GM04504 (cell line): Measurements from ENCODE around the gene TNIP1.

Experiments
- DNase-seq: peaks from one replicate; pipeline ENCODE4 v3.0.0-alpha.2; 2012; ENCODE audit warnings: low read depth

TNIP1 gene

DNA sequence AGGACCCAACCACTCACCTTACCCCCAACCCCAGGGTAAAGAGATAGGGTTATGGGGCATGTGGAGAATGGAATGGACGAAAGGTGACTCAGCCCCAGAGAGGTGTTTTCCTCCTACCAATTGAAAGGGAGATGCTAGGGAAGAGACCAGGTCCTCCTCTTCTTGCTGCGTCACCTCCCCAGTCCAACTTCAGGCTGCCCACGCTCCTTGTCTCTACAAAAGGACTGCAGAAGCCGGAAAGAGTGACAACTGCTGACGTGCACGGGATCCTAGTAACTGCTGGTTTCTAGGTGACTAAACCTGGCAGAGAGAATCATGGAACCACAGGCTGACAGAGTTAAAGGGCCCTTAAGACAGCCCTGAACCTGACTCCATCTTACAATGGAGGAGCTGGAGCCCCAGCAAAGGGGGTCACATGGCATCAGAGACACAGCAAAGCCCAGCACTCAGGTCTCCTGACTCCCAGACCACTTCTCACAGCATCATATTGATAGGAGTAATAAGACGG lies 58.3 kb downstream of the TNIP1 start:
- DNase-seq = no peak

DNA sequence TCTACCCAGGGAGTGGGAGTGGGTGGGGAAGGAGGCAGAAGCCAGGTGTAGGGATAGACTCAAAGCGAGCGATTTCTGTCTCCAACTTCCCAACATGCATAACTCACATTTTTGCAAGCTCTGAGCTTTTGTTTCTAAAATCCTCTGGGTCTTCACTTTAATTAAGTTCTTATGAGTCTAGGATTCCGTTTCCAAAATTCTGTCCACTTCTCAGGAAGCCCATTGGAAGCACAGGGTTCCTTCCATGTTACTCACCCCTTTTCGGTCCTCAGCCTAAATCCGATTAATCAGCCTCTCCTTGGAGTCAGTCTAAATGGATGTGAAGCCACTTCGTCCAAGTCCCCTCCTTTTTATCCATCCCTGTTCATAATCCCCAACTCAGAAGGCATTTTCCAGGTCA lies 59.1 kb downstream of the TNIP1 start:
- no peak for DNase-seq

DNA sequence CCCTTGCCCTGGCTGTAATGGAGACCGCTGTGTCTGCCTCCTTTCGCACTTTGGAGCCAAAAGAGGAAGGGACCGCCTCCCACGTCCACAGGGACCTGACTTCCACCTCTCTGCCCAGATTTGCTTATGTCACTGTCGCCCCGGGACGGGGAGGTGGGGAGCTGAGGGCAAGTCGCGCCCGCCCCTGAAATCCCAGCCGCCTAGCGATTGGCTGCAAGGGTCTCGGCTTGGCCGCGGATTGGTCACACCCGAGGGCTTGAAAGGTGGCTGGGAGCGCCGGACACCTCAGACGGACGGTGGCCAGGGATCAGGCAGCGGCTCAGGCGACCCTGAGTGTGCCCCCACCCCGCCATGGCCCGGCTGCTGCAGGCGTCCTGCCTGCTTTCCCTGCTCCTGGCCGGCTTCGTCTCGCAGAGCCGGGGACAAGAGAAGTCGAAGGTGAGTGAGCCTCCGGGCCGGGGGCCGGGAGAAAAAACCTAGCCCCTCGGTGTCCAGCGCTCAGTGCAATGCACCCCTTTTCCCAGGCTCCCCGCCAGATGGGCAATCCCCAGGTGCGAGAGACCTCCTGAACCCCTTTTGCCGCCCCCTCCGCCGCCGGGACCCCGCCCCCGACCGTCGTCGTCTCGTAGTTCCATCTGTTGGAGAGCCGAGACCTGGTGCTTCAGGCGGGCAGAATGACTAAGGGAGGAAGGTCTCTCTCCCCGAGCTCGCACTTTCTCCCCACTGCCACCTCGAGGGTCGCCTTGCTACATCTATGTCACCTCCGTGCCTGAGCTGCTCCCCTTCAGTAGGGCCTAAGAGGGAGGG lies 60.3 kb downstream of the TNIP1 start, which contains the start of gene GPX3:
Gene GPX3 (plus strand): TSS at position 288 of the 807 bp plus-strand sequence. CDS start 64 bp downstream, at position 352.
- no peak for DNase-seq

DNA sequence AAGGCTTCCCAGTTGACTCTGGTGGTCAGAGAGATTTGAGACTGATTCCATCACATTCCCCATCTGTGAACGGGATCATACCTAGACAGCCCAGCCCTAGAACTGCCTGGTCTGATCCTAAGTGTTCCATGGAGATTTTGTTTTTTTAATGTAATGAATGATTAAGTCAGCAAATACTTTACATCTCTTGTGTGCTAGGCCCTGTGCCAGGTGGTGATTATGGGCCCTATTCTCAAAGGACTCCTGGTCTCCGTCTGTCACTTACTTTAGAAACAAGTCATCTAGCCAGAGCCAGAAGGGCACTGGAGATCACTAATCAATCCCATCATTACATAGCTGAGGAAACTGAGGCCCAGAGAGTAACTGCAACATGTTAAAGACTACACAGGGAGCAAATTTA lies 61.5 kb downstream of the TNIP1 start:
- no peak for DNase-seq

DNA sequence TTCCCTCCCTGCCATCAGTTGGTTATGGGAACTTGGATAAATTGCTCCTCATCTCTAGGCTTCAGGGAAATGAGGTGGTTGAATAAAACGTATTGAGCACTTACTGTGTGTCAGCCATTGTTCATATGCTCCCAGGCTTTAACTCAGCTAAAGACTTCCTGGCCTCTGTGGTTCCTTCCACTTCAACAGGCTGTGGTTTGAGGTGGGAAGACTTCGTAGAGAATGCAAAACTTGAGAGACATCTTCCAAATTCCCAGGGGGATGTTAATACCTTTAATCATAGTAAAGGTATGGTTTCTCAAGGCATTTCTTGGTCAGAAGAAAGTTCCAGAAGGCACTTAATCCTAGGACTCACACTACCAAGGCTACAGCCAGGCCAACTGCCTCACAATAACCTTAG lies 62.0 kb downstream of the TNIP1 start:
- DNase-seq = no peak

DNA sequence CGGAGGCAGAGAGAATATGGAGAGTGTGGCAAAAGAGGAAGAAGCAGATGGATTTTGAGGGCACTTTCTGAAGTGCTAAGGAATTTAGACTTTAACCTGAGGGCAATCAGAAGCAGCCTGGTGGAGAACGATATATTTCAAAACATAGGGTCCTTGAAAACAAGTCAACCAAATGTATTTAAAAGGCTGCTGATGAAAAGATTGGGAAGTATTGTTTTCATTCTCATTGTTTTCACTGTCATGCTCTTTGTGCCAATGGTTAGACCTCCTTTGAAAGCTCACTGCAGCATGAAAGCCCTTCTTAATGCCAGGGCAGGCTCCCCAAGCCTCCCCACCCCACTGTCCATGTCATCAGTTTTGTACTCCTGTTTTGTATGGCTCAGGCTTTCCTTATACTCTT lies 62.9 kb downstream of the TNIP1 start:
- no peak for DNase-seq

DNA sequence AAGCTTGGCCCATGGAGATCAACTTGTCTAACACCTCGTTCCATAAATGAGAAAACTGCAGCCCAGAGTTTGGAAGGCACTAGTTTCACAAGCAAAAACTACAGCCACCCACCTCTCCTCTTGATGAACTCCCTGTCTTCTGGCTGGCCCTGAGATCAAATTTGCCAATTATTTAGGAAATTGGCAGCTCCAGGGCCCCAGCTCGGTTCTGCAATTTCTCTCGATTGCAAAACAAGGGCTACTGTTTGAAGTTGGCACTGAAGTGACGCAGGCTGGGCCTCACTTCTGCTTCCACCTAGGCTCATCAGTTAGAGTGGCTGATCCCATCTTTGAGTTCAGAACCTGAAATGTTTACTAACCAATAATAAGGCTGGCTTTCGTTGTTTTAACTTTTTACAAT lies 64.1 kb downstream of the TNIP1 start:
- no peak for DNase-seq

DNA sequence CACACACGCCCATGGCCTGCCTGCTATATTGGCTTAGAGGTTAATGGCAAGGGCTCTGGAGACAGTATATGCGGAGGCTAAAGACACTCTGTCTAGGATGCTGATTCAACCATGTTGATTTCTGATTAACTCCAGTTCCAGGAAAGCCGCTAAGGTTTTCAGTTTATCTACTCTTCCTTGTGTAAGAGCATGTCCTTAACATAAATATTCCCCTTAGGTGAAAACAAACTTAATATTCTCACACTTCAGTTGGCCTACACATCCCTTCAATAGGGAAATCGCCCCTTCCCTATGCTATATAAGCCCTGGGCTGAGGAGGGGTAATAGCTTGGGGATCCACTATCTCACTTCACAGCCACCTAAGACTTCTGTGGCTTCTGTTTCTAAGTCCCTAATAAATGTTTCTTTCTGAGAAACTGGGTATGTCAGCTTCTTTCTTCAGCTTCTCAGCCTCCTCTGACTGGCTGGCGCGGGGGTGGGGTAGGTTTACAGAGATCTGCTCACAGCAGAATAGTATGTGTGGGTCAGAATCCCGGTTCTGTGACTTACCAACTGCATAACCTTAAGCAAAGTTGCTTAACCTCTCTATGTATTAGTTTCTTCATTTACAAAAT lies 64.8 kb downstream of the TNIP1 start:
- DNase-seq = no peak

DNA sequence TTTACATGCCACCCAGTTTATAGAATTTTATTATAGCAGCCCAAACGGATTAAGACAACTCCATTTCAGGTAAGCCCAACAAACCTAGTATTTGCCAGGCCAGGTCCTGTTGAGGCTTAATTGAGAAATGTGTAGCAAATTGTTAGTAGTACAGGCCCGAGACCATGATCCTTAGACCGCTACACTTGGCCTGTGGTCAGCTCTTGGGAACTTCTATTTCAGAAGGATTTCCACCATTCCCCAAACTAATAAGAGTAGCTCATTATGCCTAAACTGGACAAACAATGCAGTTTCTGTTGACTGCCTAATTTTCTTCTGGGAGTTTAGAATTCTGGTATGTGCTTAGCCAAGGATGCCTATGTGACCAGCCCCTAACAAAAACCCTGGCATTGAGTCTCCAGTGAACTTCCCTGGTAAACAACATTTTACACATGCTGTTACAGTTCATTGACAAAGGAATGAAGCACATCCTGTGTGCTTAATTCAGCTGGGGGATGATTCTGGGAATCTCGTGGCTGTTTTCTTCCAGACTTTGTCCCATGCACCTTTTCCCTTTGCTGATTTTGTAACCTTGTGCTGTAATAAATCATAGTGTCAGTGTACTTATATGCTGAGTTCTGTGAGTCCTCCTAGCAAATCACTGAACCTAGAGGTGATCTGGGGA lies 66.0 kb downstream of the TNIP1 start:
- DNase-seq = no peak

DNA sequence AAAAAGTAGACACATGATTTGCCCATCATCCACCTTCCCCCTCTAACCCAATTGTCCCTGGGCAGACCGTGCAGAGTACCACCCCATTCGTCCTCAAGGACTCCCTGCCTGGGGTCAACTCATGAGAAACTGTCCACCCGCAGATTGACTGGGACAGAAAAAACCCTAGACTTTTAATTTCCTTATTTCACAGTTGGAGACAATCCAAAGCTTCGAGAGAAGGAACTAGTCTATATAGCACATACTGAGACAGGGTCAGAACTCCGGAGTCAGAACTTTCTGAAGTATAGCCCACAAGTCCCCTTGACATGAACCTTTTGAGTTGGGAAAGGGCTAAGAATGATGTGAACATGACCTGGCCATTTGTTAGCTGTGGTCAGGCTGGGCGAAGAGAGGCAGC lies 68.0 kb downstream of the TNIP1 start:
- no peak for DNase-seq

DNA sequence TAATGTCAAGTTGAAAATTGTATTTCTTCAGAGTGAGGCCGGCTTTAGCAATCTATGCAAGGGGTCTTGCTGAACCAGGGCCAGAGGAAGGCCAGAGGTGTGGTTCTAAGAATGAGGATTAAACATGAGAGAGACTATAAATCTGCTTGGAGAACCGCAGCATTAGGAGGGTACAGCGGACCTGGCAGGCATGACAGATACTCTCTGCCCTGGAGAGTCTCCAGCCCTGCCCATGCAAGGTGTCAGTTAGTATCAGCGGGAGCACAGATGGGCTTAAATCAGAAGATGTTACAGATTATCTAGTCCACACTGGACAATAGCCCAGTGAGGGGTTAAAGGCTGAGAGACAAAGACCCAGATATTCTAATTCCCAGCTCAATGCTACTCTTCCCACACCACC lies 71.9 kb downstream of the TNIP1 start:
- DNase-seq = no peak

DNA sequence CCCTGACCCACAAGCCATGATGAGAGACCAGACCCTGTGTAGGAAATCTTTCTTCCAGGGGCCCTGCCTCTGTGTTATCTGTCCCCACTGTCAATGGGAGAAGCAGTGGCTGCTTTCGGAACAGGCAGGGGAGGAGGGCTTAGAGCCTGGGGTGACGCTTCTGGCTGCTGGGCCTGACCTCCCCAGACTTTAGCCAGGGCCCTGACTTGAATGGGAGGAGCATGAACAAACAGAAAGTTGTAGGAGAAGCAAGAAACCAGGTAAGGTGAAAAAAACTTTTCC lies 72.7 kb downstream of the TNIP1 start:
- DNase-seq = no peak

DNA sequence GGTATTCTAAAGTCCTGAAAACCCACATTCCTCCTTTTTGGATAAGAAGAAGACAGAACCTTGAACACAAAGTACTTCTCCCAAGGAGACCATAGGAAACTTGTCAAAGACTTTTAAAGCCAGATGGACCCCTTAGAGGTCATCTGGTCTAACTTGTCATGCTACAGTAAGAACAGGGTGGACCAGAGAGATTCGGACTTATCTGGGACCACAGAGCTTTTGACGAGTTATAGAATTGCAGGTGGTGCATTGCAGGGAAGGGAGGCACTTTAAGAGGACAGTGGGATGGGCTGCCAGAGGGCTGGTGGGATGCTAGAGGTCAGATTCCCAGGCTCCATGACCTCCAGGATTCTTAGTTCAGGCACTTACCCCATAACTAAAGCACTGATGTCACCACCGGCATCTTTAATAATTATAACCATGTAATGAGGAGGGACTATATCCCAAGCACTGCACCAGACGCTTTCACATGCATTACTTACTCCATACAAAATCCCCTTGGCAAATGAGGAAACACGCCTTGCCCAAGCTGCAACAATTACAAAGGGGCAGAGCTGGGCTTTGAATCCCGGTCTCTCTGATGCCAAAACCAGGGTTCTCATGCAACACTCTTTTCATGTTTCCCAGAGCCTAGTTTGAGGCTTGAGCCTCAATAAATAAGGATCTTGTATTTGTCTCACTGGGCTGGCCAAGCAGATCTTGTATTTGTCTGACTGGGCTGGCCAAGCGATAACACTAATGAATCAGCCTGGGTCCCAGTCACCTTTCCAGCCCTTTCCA lies 73.2 kb downstream of the TNIP1 start:
- DNase-seq = no peak

DNA sequence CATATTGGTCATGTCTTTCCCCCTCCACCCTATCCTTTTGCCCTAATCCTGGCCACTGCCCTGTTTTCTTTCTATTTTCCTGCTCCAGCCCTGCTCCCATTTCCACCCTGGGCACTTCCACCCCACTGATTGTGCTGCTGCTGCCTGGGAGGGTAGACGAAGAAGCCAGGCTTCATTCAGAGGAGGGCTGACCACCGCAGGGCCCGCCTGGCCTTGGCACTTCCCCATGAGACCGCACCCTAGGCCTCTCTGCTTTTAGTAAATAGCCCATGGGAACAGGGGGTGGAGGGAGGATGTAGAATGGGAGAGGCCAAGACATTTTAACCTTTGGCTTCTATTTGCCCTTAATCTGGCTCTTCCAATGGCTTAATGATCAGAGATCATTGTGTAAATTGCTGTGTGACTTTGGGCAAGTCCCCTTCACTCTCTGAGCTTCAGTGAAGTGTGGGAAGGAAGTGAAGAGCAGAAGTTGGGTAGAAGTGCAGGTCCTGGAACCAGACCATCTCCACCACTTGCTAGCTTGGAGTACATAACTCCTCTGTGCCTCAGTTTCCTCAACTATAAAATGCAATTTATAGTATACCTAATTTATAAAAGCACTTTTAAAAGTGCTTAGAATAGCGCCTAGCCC lies 74.0 kb downstream of the TNIP1 start:
- no peak for DNase-seq

DNA sequence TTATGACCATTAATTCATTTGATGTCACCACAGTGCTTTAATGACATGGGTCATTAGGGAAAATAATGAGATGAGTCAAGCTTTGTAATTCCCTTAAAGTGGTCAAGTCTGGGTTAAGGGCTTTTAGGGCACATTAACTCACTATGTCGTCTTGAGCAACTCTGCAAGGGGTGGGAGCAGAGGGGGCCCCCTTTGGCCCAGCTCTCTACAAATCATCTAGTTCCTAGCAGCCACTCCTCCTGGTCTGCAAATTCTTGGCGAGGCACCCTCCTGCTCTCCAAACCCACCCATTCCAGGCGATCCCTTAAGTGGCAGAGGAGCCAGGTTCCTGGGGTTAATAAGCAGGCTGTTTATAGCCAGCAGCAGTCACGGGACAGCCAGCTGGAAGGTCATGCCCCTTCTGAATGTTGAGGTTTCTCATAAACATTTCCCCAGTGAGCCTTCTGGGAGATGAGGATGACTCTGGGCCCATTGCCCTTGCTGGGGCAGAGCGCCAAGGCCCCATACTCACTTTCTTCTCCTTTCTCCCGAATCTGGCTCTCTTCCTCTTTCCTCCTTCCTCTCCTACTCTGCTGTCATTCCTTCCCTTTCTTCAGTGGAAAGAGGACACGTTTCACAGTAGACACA lies 74.8 kb downstream of the TNIP1 start:
- peak; percentile 38 for DNase-seq

DNA sequence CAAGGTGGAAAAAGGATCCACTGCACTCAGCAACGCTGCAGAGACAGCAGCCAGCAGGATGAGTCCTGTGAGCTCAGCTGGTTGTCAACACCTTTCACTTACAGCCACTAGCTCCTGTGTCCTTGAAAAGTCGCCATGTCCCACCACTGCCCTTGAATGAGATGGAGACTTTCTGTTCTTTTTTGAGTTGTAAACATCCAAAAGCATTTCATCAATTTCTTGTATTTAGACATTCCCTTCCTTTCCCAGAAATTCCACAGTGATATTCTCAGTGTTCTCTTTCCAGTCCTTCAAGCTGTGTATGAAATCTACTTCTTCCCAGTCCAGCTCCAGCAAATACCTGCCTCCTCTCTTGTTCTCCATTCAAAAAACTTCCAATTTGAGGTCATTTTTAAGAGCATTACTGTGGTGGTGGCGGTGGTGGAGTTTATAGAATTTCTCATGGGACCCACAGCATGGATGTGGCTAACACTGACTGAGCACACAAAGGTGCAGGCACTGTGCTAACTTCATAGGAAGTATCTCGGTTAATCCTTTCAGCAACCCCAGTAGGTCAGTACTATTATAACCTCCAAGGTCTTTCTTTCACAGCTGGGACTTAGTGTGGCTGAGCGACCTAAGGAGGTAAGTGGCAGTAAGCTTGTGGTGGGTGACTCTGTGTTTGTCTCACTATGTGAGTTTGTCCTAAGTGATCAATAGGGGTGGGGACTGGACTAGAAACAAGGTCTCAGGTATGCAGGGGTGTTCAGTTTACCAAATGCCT lies 75.5 kb downstream of the TNIP1 start:
- DNase-seq = no peak

DNA sequence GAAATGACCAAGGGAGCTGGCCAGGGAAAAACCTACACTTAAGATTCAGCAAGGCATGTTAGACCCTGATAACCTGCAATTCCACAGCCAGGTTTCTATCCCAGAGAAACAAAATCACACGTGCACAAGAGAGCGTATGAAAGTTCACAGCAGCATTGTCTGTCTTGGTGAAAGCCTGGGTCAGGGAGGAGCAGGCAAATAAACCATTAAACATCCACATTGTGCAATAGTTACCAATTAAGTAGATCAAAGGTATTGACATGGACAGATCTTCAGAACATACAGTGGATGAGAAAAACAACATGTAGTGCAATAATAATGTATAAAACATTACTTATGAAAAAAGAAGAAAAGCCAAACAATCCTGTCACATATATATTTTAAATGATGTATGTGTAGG lies 76.3 kb downstream of the TNIP1 start:
- DNase-seq = no peak

DNA sequence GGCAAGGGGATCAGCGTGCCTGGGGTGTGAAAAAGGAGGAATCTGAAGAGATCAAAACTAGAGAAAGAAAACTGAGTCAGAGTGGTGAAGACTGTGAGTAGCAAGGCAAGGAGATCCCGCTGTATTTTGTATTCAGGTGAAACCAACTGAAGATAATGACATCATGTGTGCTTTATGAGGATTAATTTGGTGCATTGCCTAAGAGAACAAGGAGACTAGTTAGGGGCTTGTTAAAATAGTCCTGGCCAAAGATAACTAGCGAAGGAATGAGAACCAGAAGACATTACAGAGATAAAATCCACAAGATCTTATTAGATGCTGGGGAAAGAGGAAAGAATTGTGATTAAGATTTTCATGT lies 77.4 kb downstream of the TNIP1 start:
- no peak for DNase-seq

DNA sequence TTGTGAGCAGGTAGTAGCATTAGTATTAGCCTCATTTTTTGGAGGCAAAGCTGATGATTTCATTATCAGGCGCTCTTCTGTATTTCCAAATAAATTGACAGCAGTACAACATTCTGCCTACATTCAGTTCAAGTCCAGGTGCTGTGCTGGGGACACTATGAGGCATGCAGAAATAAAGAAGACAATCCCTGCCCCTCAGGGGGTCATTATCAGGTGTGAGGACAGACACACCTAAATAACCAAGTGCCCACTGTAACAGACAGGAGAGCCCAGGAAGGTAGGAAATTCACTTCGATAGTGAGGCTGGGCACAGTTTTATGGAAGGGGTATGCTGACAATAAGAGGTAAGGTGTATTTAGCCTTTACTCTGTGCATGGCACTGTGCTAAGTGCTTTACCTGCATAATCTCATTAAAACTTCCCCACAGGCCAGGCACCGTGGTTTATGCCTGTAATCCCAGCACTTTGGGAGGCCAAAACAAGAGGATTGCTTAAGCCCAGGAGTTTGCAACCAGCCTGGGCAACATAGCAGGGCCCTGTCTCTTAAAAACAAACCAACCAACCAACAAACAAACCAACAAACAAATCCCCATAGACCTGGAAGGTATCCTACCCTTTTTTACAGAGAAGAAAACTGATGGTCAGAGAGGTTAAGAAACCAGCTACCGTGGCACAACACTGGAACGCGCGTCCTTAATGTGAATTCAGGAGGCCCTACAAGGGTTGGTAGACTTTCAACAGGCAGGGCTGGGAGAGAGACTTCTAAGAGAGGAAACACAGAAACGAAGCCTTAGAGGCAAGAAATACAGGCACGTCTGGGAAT lies 77.9 kb downstream of the TNIP1 start:
- DNase-seq = no peak

DNA sequence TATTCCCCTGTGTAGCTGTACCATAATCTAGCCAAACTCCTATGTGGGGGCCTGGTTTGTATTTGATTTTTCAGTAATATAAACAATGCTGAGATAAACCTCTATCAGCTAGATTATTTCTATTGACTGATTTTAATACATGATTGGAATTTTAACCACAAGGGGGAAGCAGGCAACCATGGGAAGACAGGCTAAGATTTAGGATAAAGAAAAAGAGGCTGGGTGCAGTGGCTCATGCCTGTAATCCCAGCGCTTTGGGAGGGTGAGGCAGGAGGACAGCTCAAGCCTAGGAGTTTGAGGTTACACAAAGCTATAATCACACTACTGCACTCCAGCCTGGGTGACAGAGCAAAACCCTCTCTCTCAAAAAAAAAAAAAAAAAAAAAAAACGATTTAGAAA lies 78.6 kb downstream of the TNIP1 start:
- no peak for DNase-seq
